Measurements from ENCODE around the gene KRT6A. TPM values are rescaled to one million over a fixed set of nuclear protein-coding genes. Genes with fewer than 3 reads are reported as not detected.

KRT6A gene
- total and polyA plus RNA-seq, 2 donors (not counting 1 experiment from before 2014, with no cell fraction given): 41.1 TPM; not detected in 1

DNA sequence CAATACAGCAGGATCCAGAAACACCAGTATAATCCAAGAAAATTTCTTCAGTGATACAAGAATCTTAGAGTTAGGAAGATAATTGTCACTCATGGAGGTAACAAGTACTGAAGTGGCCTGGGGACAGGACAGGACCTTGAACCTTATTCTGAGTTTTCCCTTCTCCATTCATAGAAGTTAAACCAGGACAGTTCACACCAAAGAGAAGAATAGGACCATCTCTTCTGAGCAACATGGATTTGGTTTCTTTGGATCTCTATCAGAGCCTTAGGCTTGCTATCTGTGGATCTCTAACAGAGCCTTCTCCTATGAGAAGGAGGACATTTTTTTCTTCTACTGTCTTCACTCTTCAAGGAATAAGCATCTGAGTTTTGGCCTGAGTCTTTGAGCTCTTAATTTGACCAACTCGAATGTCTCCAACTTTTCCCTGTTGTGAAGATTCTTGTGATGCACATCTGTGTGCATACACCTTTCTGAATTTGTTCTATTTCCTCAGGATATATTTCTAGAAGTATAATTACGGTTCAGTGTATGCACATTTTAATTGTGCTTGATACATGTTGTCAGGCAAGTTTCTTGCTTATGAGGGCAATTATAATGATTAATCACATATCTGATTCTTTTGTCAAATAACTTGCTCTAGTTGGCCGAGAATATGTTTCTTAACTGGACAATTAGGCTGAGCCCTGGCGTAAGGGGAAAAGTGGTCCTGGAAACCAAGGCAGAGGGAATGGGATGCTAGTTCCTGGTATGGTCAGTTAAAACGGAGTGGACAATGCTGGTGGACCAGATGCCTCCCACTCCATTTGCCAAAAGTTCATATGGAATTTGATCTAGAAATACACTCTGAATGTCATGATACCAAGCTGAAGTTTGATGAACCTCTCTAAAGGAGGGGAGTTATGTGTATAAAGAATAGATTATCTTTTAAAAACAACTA is 6.6 kb downstream of the KRT6A start:
- DNase-seq (ENCODE audit: low read depth in 2 of 2): no peak
- Histone ChIP-seq H3K36me3 (ENCODE audit: control insufficient read depth, insufficient read depth, low read length) (no peaks in the 10 kb centered on the region), H3K27me3 (ENCODE audit: control insufficient read depth, insufficient read depth, low read length) (no peaks in the 10 kb centered on the region), H3K27ac (ENCODE audit: insufficient read depth, low read length) (no peak overlapping the region), H3K4me1 (ENCODE audit: control insufficient read depth, extremely low read depth, insufficient read depth, low read length) (no peaks in the 10 kb centered on the region), H3K9me3 (ENCODE audit: control insufficient read depth, insufficient read depth, low read depth, low read length) (no peaks in the 10 kb centered on the region), H2AFZ (ENCODE audit: low read length) (no peak overlapping the region), H4K20me1 (ENCODE audit: control insufficient read depth, extremely low read depth, insufficient read depth, low read length) (no peaks in the 10 kb centered on the region), H3K79me2 (ENCODE audit: control insufficient read depth, insufficient read depth, low read length) (no peaks in the 10 kb centered on the region), H3K4me2 (ENCODE audit: extremely low read depth, insufficient read depth, low read length) (no peak overlapping the region), H3K4me3 (replicated peaks in 1 of 4; ENCODE audit: control extremely low read depth in 1 of 4, insufficient read depth in 1 of 4, low read depth in 3 of 4, low read length in 4 of 4) (no peak overlapping the region), H3K9ac (ENCODE audit: insufficient read depth, low read length) (no peak overlapping the region)
- TF ChIP-seq EZH2 (IDR thresholded peaks at IDR 0.05; ENCODE audit: low read length, missing control alignments): no peak
- TF ChIP-seq CTCF (conservative IDR thresholded peaks at IDR 0.05 in 1 of 2, IDR thresholded peaks at IDR 0.05 in 1 of 2; ENCODE audit: low read depth in 1 of 2, low read length in 2 of 2): no peak

DNA sequence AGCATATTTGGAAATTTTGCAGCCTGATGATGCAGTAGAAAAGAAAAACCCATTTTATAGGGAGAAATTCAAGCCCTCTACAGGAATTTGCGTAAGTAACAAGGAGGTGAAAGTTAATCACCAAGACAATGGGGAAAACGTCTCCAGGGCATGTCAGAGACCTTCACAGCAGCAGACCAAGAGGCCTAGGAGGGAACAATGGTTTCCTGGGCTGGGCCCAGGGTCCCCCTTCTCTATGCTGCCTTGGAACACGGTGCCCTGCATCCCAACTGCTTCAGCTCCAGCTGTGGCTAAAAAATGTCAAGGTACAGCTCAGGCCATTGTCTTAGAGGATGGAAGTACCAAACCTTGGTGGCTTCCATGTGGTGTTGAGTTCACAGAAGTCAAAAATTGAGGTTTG is 13.0 kb downstream of the KRT6A start:
- Histone ChIP-seq H4K20me1 (ENCODE audit: control insufficient read depth, extremely low read depth, insufficient read depth, low read length) (no peaks in the 10 kb centered on the region), H3K4me2 (ENCODE audit: extremely low read depth, insufficient read depth, low read length) (no peak overlapping the region), H3K27me3 (ENCODE audit: control insufficient read depth, insufficient read depth, low read length) (no peaks in the 10 kb centered on the region), H3K9ac (ENCODE audit: insufficient read depth, low read length) (no peak overlapping the region), H3K4me1 (ENCODE audit: control insufficient read depth, extremely low read depth, insufficient read depth, low read length) (no peaks in the 10 kb centered on the region), H3K27ac (ENCODE audit: insufficient read depth, low read length) (no peak overlapping the region), H3K79me2 (ENCODE audit: control insufficient read depth, insufficient read depth, low read length) (no peaks in the 10 kb centered on the region), H2AFZ (ENCODE audit: low read length) (no peak overlapping the region), H3K9me3 (ENCODE audit: control insufficient read depth, insufficient read depth, low read depth, low read length) (no peaks in the 10 kb centered on the region), H3K4me3 (replicated peaks in 1 of 4; ENCODE audit: control extremely low read depth in 1 of 4, insufficient read depth in 1 of 4, low read depth in 3 of 4, low read length in 4 of 4) (no peak overlapping the region), H3K36me3 (ENCODE audit: control insufficient read depth, insufficient read depth, low read length) (no peaks in the 10 kb centered on the region)
- DNase-seq (ENCODE audit: low read depth in 2 of 2): no peak
- TF ChIP-seq EZH2 (IDR thresholded peaks at IDR 0.05; ENCODE audit: low read length, missing control alignments) (no peak), CTCF (conservative IDR thresholded peaks at IDR 0.05 in 1 of 2, IDR thresholded peaks at IDR 0.05 in 1 of 2; ENCODE audit: low read depth in 1 of 2, low read length in 2 of 2) (no peak)

DNA sequence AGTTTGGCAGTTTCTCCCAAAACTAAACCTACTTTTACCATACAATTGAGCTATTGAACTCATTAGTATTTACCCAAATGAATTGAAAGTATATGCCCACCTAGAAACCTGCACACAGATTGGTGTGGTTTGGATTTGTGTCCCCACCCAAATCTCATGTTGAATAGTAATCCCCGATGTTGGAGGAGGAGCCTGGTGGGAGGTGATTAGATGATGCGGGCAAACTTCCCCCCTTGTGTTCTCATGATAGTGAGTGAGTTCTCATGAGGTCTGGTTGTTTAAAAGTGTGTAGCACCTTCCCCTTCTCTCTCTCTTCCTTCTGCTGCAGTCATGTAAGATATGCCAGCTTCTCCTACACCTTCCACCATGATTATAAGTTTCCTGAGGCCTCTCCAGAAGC is 15.4 kb downstream of the KRT6A start:
- no peaks in the 10 kb centered on the region for H3K27me3 ChIP-seq (ENCODE audit: control insufficient read depth, insufficient read depth, low read length)
- no peak overlapping the region for H3K9ac ChIP-seq (ENCODE audit: insufficient read depth, low read length)
- H3K4me2 ChIP-seq (ENCODE audit: extremely low read depth, insufficient read depth, low read length): no peak overlapping the region
- H3K4me1 ChIP-seq (ENCODE audit: control insufficient read depth, extremely low read depth, insufficient read depth, low read length): no peaks in the 10 kb centered on the region
- no peaks in the 10 kb centered on the region for H4K20me1 ChIP-seq (ENCODE audit: control insufficient read depth, extremely low read depth, insufficient read depth, low read length)
- H3K4me3 ChIP-seq (replicated peaks in 1 of 4; ENCODE audit: control extremely low read depth in 1 of 4, insufficient read depth in 1 of 4, low read depth in 3 of 4, low read length in 4 of 4): no peak overlapping the region
- no peaks in the 10 kb centered on the region for H3K9me3 ChIP-seq (ENCODE audit: control insufficient read depth, insufficient read depth, low read depth, low read length)
- no peak overlapping the region for H3K27ac ChIP-seq (ENCODE audit: insufficient read depth, low read length)
- H3K36me3 ChIP-seq (ENCODE audit: control insufficient read depth, insufficient read depth, low read length): no peaks in the 10 kb centered on the region
- no peak for DNase-seq (ENCODE audit: low read depth in 2 of 2)
- no peak overlapping the region for H2AFZ ChIP-seq (ENCODE audit: low read length)
- no peak for TF ChIP-seq EZH2 (IDR thresholded peaks at IDR 0.05; ENCODE audit: low read length, missing control alignments)
- TF ChIP-seq CTCF (conservative IDR thresholded peaks at IDR 0.05 in 1 of 2, IDR thresholded peaks at IDR 0.05 in 1 of 2; ENCODE audit: low read depth in 1 of 2, low read length in 2 of 2): no peak
- no peaks in the 10 kb centered on the region for H3K79me2 ChIP-seq (ENCODE audit: control insufficient read depth, insufficient read depth, low read length)
